T-cell (primary cell): ENCODE results near the gene UPP2. TPM values are rescaled to one million over a fixed set of nuclear protein-coding genes. Genes with fewer than 3 reads are reported as not detected.

Experiments used
- ATAC-seq, 4 experiments: fragments of 200-7000 bp in 3 of 4; fragments of 150-1000 bp in 1 of 4; cut with Tn5 transposase; replicated peaks in 1 of 4; 1 replicate in 3 of 4; 2 replicates in 1 of 4; pipeline ENCODE4 v1.10.0; 2021; ENCODE audit warnings: moderate library complexity in 3 of 4, mild to moderate bottlenecking in 2 of 4, moderate number of reproducible peaks in 1 of 4
- CTCF ChIA-PET, 2 donors: fragments of 300-600 bp; sonication (Branson Sonifier 250); formaldehyde crosslinking; loops; one replicate each; lab custom pipeline; 2022; ENCODE audit warnings: antibody characterized with exemption in 2 of 2; lab: Charles Lee
- POLR2A ChIA-PET, 2 donors: fragments of 300-600 bp; sonication (Branson Sonifier 250); formaldehyde crosslinking; loops; one replicate each; lab custom pipeline; 2022; ENCODE audit warnings: antibody characterized with exemption in 2 of 2; lab: Charles Lee
- DNase-seq, 35 experiments: peaks; one replicate each; pipeline versions ENCODE4 v3.0.0 to v3.0.0-alpha.2; 2013 to 2023
- H3K27ac ChIP-seq: one replicate; pipeline ENCODE4 v1.5.1; 2013; ENCODE audit warnings: low read length
- H3K27me3 ChIP-seq, 2 experiments: replicated peaks in 1 of 2; 1 replicate in 1 of 2; 2 replicates in 1 of 2; pipeline versions ENCODE4 v1.6.1 to v1.7.0; 2013; ENCODE audit warnings: low read length in 1 of 2, mixed read lengths in 1 of 2; ENCODE audit not compliant: control insufficient read depth in 2 of 2, insufficient read depth in 2 of 2; ENCODE audit errors: extremely low read depth in 1 of 2
- H3K36me3 ChIP-seq, 2 donors: 1 replicate in 1 of 2; 2 replicates in 1 of 2; pipeline versions ENCODE4 v1.6.1 to v1.7.0; 2013; ENCODE audit warnings: low read length in 1 of 2; ENCODE audit not compliant: control insufficient read depth in 2 of 2, insufficient read depth in 1 of 2; ENCODE audit errors: extremely low read depth in 1 of 2
- H3K4me1 ChIP-seq, 2 experiments: 1 replicate in 1 of 2; 2 replicates in 1 of 2; pipeline versions ENCODE4 v1.6.1 to v1.7.0; 2013; ENCODE audit warnings: low read length in 2 of 2, mixed read lengths in 1 of 2; ENCODE audit not compliant: insufficient read depth in 2 of 2, control insufficient read depth in 1 of 2; ENCODE audit errors: extremely low read depth in 1 of 2
- H3K4me3 ChIP-seq, 2 donors: 1 replicate in 1 of 2; 2 replicates in 1 of 2; pipeline versions ENCODE4 v1.5.1 to v1.7.0; 2013; ENCODE audit warnings: mild to moderate bottlenecking in 2 of 2, low read length in 1 of 2, moderate library complexity in 1 of 2; ENCODE audit not compliant: control insufficient read depth in 1 of 2; ENCODE audit errors: extremely low read depth in 1 of 2
- H3K9me3 ChIP-seq: 2 replicates; pipeline ENCODE4 v1.7.0; 2013
- H3K27ac Mint-ChIP-seq, 2 donors: one replicate each; pipeline ENCODE4 v1.8.0; 2020 to 2021; ENCODE audit warnings: mild to moderate bottlenecking in 2 of 2, mixed read lengths in 2 of 2
- H3K27me3 Mint-ChIP-seq, 2 donors: one replicate each; pipeline ENCODE4 v1.8.0; 2021 to 2022; ENCODE audit warnings: mixed read lengths in 2 of 2
- H3K36me3 Mint-ChIP-seq: one replicate; pipeline ENCODE4 v1.8.0; 2021; ENCODE audit warnings: mixed read lengths
- H3K4me1 Mint-ChIP-seq, 3 donors: one replicate each; pipeline ENCODE4 v1.8.0; 2020 to 2022; ENCODE audit warnings: mixed read lengths in 3 of 3, mild to moderate bottlenecking in 1 of 3
- H3K4me3 Mint-ChIP-seq, 3 donors: one replicate each; pipeline ENCODE4 v1.8.0; 2020 to 2022; ENCODE audit warnings: mild to moderate bottlenecking in 3 of 3, mixed read lengths in 3 of 3, moderate library complexity in 3 of 3
- H3K9me3 Mint-ChIP-seq, 3 donors: one replicate each; pipeline ENCODE4 v1.8.0; 2020 to 2022; ENCODE audit warnings: mixed read lengths in 3 of 3
- WGBS: methylation state at CpG from one replicate; pipeline ENCODE4 v1.1.5; 2013; ENCODE audit warnings: missing lambda C conversion rate; ENCODE audit not compliant: insufficient coverage; 5-methylcytosine and 5-hydroxymethylcytosine counted together
- total RNA-seq, 35 experiments: library from RNA in 6 of 35; stranded (reverse) in 6 of 35; fragments of 120-200 nt in 1 of 35; gene quantifications; one replicate each; pipeline versions ENCODE4 v1.2.1 to v1.2.4 and lab custom pipeline; 2013 to 2026

UPP2 gene
- total RNA-seq, 5 donors from 2014 or later (not counting 1 experiment from before 2014, with no cell fraction given): not detected

DNA sequence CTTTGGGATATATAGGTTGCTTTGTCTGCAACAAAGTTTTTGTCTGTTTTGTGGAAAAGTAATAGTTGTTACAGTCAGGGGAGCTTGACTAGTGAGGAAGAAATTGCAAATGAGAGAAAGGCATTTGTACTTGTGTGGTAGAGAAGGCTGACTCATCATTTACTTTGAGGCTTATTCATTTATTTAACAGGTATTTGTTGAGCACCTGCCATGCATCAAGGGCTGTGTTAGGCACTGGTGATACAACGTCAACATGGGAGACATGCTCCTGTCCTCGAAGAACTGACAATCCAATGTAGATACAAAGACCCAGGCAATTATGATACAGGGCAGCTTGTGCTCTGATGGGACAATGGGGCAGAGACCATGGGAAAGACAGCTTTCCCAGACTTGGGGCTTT is 79.5 kb downstream of the UPP2 start:
- Mint-ChIP-seq H3K27ac (peak overlapping the region in 1 of 2 donors; percentile 1), H3K4me3 (no peak overlapping the region), H3K4me1 (no peaks in the 10 kb centered on the region), H3K36me3 (no peaks in the 10 kb centered on the region), H3K9me3 (no peaks in the 10 kb centered on the region), H3K27me3 (peaks cover 25 to 29% of the 10 kb centered on the region in 2 donors)
- H3K36me3 ChIP-seq: no peaks in the 10 kb centered on the region
- peaks cover 0 to 4% of the 10 kb centered on the region in 2 experiments for H3K27me3 ChIP-seq
- ChIA-PET CTCF (interaction anchor here in 1 of 2 donors (2.0 kb wide), 1 partner anchor 572 kb away, joined by 17 read pairs; no protein-coding TSS in a partner anchor), POLR2A (no interaction called here)
- DNase-seq (no peak), ATAC-seq (no peak)
- no peaks in the 10 kb centered on the region for H3K9me3 ChIP-seq
- no peaks in the 10 kb centered on the region for H3K4me1 ChIP-seq
- H3K27ac ChIP-seq: no peak overlapping the region
- H3K4me3 ChIP-seq: no peak overlapping the region
- WGBS: 60% methylated on average over 1 of the region's 2 CpGs

DNA sequence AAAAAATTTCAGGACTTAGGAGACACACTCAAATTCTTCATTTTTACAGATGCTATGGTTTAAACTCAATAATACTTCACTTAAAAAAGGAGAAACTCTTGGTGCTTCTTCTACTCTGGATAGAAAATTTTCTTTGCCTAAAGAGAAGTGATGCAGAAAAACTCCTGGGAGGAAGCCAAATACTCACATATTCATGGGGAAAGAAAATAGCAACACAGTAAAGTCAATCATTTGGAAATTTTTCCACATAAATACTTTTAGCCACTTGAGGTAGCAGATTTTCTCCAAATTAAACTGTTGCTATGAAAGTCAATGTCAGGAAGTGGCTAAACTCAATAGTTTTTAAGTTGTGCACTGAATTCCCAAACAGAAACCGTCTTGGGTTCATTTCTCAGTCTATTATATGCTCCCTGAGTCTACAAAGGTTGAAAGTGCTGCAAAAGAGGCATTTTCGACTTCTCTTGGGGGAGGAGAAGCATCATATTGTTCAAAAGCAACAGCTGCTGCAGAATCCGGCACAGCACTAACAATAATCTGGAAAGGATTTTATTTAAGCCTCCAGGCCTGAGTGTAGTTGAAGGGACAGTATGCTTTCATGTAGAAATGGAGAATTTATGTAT is 81.1 kb downstream of the UPP2 start:
- no peak for ATAC-seq
- no peaks in the 10 kb centered on the region for H3K36me3 Mint-ChIP-seq
- DNase-seq: no peak
- POLR2A ChIA-PET: no interaction called here
- no peak overlapping the region for H3K27ac Mint-ChIP-seq
- no peaks in the 10 kb centered on the region for H3K4me1 ChIP-seq
- H3K27me3 Mint-ChIP-seq: peaks cover 25 to 28% of the 10 kb centered on the region in 2 donors
- H3K27me3 ChIP-seq: peaks cover 0 to 4% of the 10 kb centered on the region in 2 experiments
- no peak overlapping the region for H3K27ac ChIP-seq
- no peaks in the 10 kb centered on the region for H3K4me1 Mint-ChIP-seq
- no peak overlapping the region for H3K4me3 Mint-ChIP-seq
- H3K36me3 ChIP-seq: no peaks in the 10 kb centered on the region
- 60% methylated on average over 2 of the region's 3 CpGs for WGBS
- H3K4me3 ChIP-seq: no peak overlapping the region
- no peaks in the 10 kb centered on the region for H3K9me3 ChIP-seq
- no peaks in the 10 kb centered on the region for H3K9me3 Mint-ChIP-seq
- CTCF ChIA-PET: no interaction called here

- no peaks in the 10 kb centered on the region for H3K9me3 Mint-ChIP-seq
- no peak overlapping the region for H3K27ac Mint-ChIP-seq
- POLR2A ChIA-PET: no interaction called here
Measured at GRCh38 chr2:158184001-158184400, 82.3 kb downstream of the UPP2 start.

DNA sequence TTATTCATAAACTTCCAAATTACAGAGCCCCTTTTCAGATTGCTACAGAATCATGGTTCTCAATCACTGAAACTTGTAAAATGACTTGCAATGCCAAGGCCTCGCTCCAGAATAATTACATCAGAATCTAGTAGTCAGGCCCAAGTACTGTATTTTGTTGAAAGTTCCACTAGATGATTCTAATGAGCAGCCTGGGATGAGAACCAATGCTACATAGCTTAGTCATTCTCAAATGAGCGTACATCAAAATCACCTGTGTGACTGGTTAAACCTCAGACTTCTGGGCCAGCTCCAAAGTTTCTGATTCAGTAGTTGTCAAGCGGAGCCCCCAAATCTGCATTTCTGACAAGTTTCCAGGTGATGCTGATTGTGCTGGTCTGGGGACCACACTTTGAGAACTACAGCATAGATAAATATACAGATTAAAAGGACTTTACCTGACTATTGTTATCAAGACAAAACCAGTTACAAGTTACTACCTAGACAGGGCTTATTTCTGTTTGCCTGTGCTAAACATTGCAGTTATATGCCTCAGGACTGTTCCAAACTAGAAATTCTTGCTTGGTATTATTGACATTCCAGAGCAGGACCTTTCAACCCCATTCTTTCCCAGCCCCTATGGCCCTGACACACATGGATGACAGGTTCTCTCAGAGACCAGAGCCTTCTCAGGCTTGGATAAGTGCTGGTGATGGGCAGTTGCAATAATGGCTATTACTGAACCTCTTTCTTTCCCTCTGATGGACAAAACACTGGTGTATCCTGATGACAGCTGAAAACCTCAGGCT is 83.1 kb downstream of the UPP2 start:
- H3K36me3 ChIP-seq: no peaks in the 10 kb centered on the region
- CTCF ChIA-PET: no interaction called here
- ATAC-seq (no peak), DNase-seq (no peak)
- WGBS: 77% methylated on average over 2 of the region's 3 CpGs
- H3K4me3 ChIP-seq: no peak overlapping the region
- POLR2A ChIA-PET: no interaction called here
- no peak overlapping the region for H3K27ac Mint-ChIP-seq
- H3K4me1 Mint-ChIP-seq: peaks cover 4 to 6% (median 5%) of the 10 kb centered on the region in 3 donors
- no peak overlapping the region for H3K4me3 Mint-ChIP-seq
- H3K36me3 Mint-ChIP-seq: no peaks in the 10 kb centered on the region
- no peaks in the 10 kb centered on the region for H3K9me3 Mint-ChIP-seq
- peaks cover 0 to 4% of the 10 kb centered on the region in 2 experiments for H3K27me3 ChIP-seq
- H3K27ac ChIP-seq: no peak overlapping the region
- H3K27me3 Mint-ChIP-seq: peaks cover 21 to 24% of the 10 kb centered on the region in 2 donors
- no peaks in the 10 kb centered on the region for H3K9me3 ChIP-seq
- H3K4me1 ChIP-seq: peaks cover 0 to 2% of the 10 kb centered on the region in 2 experiments

More at GRCh38 chr2:158184001-158184400, 82.3 kb downstream of the UPP2 start:
- Mint-ChIP-seq H3K27me3 (peaks cover 21 to 25% of the 10 kb centered on the region in 2 donors), H3K4me3 (no peak overlapping the region), H3K4me1 (no peaks in the 10 kb centered on the region), H3K36me3 (no peaks in the 10 kb centered on the region)
- no peak overlapping the region for H3K27ac ChIP-seq
- ATAC-seq: no peak
- no peak overlapping the region for H3K4me3 ChIP-seq
- WGBS: 60% methylated on average over 1 of the region's 1 CpG
- CTCF ChIA-PET: no interaction called here
- no peak for DNase-seq
- H3K9me3 ChIP-seq: no peaks in the 10 kb centered on the region
- no peaks in the 10 kb centered on the region for H3K36me3 ChIP-seq
- peaks cover 0 to 4% of the 10 kb centered on the region in 2 experiments for H3K27me3 ChIP-seq
- no peaks in the 10 kb centered on the region for H3K4me1 ChIP-seq

Other genes starting within 250 kb of the UPP2 start
- 10 to 100 TPM; 18.3 to 31.5 (median 25.1) TPM for gene ACVR1, start 225.5 kb upstream of the UPP2 start, total RNA-seq